Measurements from ENCODE around the gene TM9SF3. TPM values are rescaled to one million over a fixed set of nuclear protein-coding genes. Genes with fewer than 3 reads are reported as not detected.
"Not testable (repeated sequence)": the region's sequence is repeated elsewhere in the genome, so short reads cannot be mapped to it uniquely, and the experiment has no call there.

TM9SF3 gene
- total RNA-seq, 1 donor from 2014 or later = 192 TPM

- no peak for DNase-seq (ENCODE audit: low spot score)
- no peak overlapping the region for H3K27ac Mint-ChIP-seq (ENCODE audit: unreplicated experiment)
- no peak for TF ChIP-seq CTCF (IDR thresholded peaks at IDR 0.05)
- peaks cover 12% of the 10 kb centered on the region for H3K36me3 Mint-ChIP-seq (ENCODE audit: low read depth)
- H3K27me3 Mint-ChIP-seq (ENCODE audit: low read depth) = no peaks in the 10 kb centered on the region
- no peaks in the 10 kb centered on the region for H3K4me1 Mint-ChIP-seq (ENCODE audit: low read depth)
- H3K9me3 Mint-ChIP-seq (ENCODE audit: low read depth) = no peaks in the 10 kb centered on the region
- no peak overlapping the region for H3K4me3 Mint-ChIP-seq (ENCODE audit: unreplicated experiment)
Observed at GRCh38 chr10:96555330-96555729, 31.5 kb downstream of the TM9SF3 start.

- Mint-ChIP-seq H3K4me1 (ENCODE audit: low read depth) (no peaks in the 10 kb centered on the region), H3K36me3 (ENCODE audit: low read depth) (peaks cover 21% of the 10 kb centered on the region)
- DNase-seq (ENCODE audit: low spot score) = no peak
Observed at GRCh38 chr10:96548589-96548988, 38.2 kb downstream of the TM9SF3 start.

GRCh38 chr10:96545558-96545957 is 41.3 kb downstream of the TM9SF3 start:
- H3K27ac Mint-ChIP-seq (ENCODE audit: unreplicated experiment); H3K4me3 Mint-ChIP-seq (ENCODE audit: unreplicated experiment); H3K27me3 Mint-ChIP-seq (ENCODE audit: low read depth); DNase-seq (ENCODE audit: low spot score); H3K4me1 Mint-ChIP-seq (ENCODE audit: low read depth); H3K9me3 Mint-ChIP-seq (ENCODE audit: low read depth): not testable (repeated sequence)
- H3K36me3 Mint-ChIP-seq (ENCODE audit: low read depth) = peaks cover 25% of the 10 kb centered on the region

More at GRCh38 chr10:96548589-96548988, 38.2 kb downstream of the TM9SF3 start:
- TF ChIP-seq CTCF (IDR thresholded peaks at IDR 0.05) = no peak
- H3K4me3 Mint-ChIP-seq (ENCODE audit: unreplicated experiment) = no peak overlapping the region
- no peaks in the 10 kb centered on the region for H3K27me3 Mint-ChIP-seq (ENCODE audit: low read depth)
- no peak overlapping the region for H3K27ac Mint-ChIP-seq (ENCODE audit: unreplicated experiment)
- no peaks in the 10 kb centered on the region for H3K9me3 Mint-ChIP-seq (ENCODE audit: low read depth)

GRCh38 chr10:96541921-96542320 is 44.9 kb downstream of the TM9SF3 start:
- Mint-ChIP-seq H3K36me3 (ENCODE audit: low read depth) (peaks cover 28% of the 10 kb centered on the region), H3K4me1 (ENCODE audit: low read depth) (peaks cover 4% of the 10 kb centered on the region), H3K27ac (ENCODE audit: unreplicated experiment) (no peak overlapping the region), H3K4me3 (ENCODE audit: unreplicated experiment) (no peak overlapping the region), H3K27me3 (ENCODE audit: low read depth) (no peaks in the 10 kb centered on the region), H3K9me3 (ENCODE audit: low read depth) (peaks cover 3% of the 10 kb centered on the region)
- DNase-seq (ENCODE audit: low spot score) = no peak
- no peak for TF ChIP-seq CTCF (IDR thresholded peaks at IDR 0.05)

- Mint-ChIP-seq H3K4me3 (ENCODE audit: unreplicated experiment) (no peak overlapping the region), H3K36me3 (ENCODE audit: low read depth) (peaks cover 19% of the 10 kb centered on the region), H3K27ac (ENCODE audit: unreplicated experiment) (no peak overlapping the region), H3K4me1 (ENCODE audit: low read depth) (peaks cover 9% of the 10 kb centered on the region), H3K9me3 (ENCODE audit: low read depth) (peaks cover 3% of the 10 kb centered on the region), H3K27me3 (ENCODE audit: low read depth) (no peaks in the 10 kb centered on the region)
- no peak for DNase-seq (ENCODE audit: low spot score)
- TF ChIP-seq CTCF (IDR thresholded peaks at IDR 0.05) = no peak
Observed at GRCh38 chr10:96540240-96540639, 46.6 kb downstream of the TM9SF3 start.

DNA sequence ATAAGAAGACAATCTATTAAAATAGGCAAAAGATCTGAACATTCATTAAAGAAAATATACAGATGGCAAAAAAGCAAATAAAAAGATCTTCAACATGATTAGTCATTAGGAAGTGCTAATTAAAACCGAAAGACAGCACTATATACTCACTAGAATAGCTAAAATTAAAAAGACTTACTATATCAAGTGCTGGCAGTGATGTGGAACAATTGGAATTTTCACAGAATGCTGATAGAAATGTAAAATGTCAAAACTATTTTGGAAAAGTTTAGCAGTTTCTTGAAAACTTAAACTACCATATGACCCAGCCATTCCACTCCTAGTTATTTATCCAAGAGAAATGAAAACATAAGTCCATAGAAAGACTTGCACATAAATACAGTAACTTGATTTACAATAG is 48.1 kb downstream of the TM9SF3 start:
- H3K36me3 Mint-ChIP-seq (ENCODE audit: low read depth) = peaks cover 17% of the 10 kb centered on the region
- no peak overlapping the region for H3K4me3 Mint-ChIP-seq (ENCODE audit: unreplicated experiment)
- peaks cover 3% of the 10 kb centered on the region for H3K9me3 Mint-ChIP-seq (ENCODE audit: low read depth)
- H3K27ac Mint-ChIP-seq (ENCODE audit: unreplicated experiment) = no peak overlapping the region
- no peak for TF ChIP-seq CTCF (IDR thresholded peaks at IDR 0.05)
- peaks cover 9% of the 10 kb centered on the region for H3K4me1 Mint-ChIP-seq (ENCODE audit: low read depth)
- no peaks in the 10 kb centered on the region for H3K27me3 Mint-ChIP-seq (ENCODE audit: low read depth)
- DNase-seq (ENCODE audit: low spot score) = no peak
